Measurements from ENCODE around the gene ZNF648. TPM values are rescaled to one million over a fixed set of nuclear protein-coding genes. Genes with fewer than 3 reads are reported as not detected.
A peak's percentile ranks its signal among the peaks of the same experiment; 100 is the strongest.

The ZNF648 gene
- total RNA-seq, 3 donors from 2014 or later = 0.07 TPM; not detected in 2

GRCh38 chr1:182062223-182062622, 711 bp upstream of the ZNF648 start:
- H3K9me3 ChIP-seq = no peaks in the 10 kb centered on the region
- intact Hi-C loops (cut with DNase I, micrococcal nuclease) = no loop called here
- ATAC-seq (no peak), DNase-seq (no peak)
- H3K4me3 ChIP-seq = no peak overlapping the region
- H3K36me3 ChIP-seq (ENCODE audit: low read depth) = no peaks in the 10 kb centered on the region
- H3K4me1 ChIP-seq (ENCODE audit: low read depth) = no peaks in the 10 kb centered on the region
- TF ChIP-seq CTCF (IDR thresholded peaks at IDR 0.05) = no peak

- intact Hi-C loops (cut with DNase I, micrococcal nuclease) = no loop called here
- no peak for TF ChIP-seq CTCF (IDR thresholded peaks at IDR 0.05)
- Histone ChIP-seq H3K4me3 (no peak overlapping the region), H3K4me1 (ENCODE audit: low read depth) (no peaks in the 10 kb centered on the region), H3K9me3 (no peaks in the 10 kb centered on the region), H3K36me3 (ENCODE audit: low read depth) (no peaks in the 10 kb centered on the region)
- DNase-seq = no peak
- no peak for ATAC-seq
These were observed 635 bp downstream of the ZNF648 start for GRCh38 chr1:182060877-182061276.

- ATAC-seq = no peak
- intact Hi-C loops (cut with DNase I, micrococcal nuclease) = no loop called here
- Histone ChIP-seq H3K36me3 (ENCODE audit: low read depth) (no peaks in the 10 kb centered on the region), H3K9me3 (no peaks in the 10 kb centered on the region), H3K4me1 (ENCODE audit: low read depth) (no peaks in the 10 kb centered on the region), H3K4me3 (no peak overlapping the region)
- no peak for DNase-seq
- TF ChIP-seq CTCF (IDR thresholded peaks at IDR 0.05) = no peak
These were observed 1.6 kb downstream of the ZNF648 start for GRCh38 chr1:182059936-182060335.

GRCh38 chr1:182056601-182057366, 4.7 kb downstream of the ZNF648 start:
- no peak for TF ChIP-seq CTCF (IDR thresholded peaks at IDR 0.05)
- ATAC-seq (peak; percentile 65), DNase-seq (peak in 2 of 3 donors; percentile 21 to 35)
- Histone ChIP-seq H3K4me1 (ENCODE audit: low read depth) (no peaks in the 10 kb centered on the region), H3K36me3 (ENCODE audit: low read depth) (no peaks in the 10 kb centered on the region), H3K4me3 (no peak overlapping the region), H3K9me3 (no peaks in the 10 kb centered on the region)
- intact Hi-C loops (cut with DNase I, micrococcal nuclease) = no loop called here

GRCh38 chr1:182054698-182055326, 6.7 kb downstream of the ZNF648 start:
- no peak for TF ChIP-seq CTCF (IDR thresholded peaks at IDR 0.05)
- ATAC-seq (peak; percentile 51), DNase-seq (peak in 1 of 3 donors; percentile 82)
- Histone ChIP-seq H3K9me3 (no peaks in the 10 kb centered on the region), H3K4me3 (no peak overlapping the region), H3K4me1 (ENCODE audit: low read depth) (no peaks in the 10 kb centered on the region), H3K36me3 (ENCODE audit: low read depth) (no peaks in the 10 kb centered on the region)
- intact Hi-C loops (cut with DNase I, micrococcal nuclease) = no loop called here
